Mucosa of descending colon (tissue), 3 donors: ENCODE measurements around the gene OPCML. TPM values are rescaled to one million over a fixed set of nuclear protein-coding genes. Genes with fewer than 3 reads are reported as not detected.

ENCODE experiments used
- ATAC-seq: fragments of 200-7000 bp; cut with Tn5 transposase; one replicate; pipeline ENCODE4 v1.9.1; 2020; ENCODE audit warnings: mild to moderate bottlenecking, moderate library complexity
- DNase-seq, 3 donors: peaks; one replicate each; pipeline ENCODE4 v3.0.0-alpha.2; 2020
- H3K36me3 ChIP-seq: fragments of 200-600 bp; one replicate; pipeline ENCODE4 v1.8.0; 2021; ENCODE audit warnings: low read depth, mild to moderate bottlenecking
- H3K4me1 ChIP-seq: fragments of 200-600 bp; one replicate; pipeline ENCODE4 v1.8.0; 2021; ENCODE audit warnings: low read depth, mild to moderate bottlenecking
- H3K4me3 ChIP-seq: fragments of 200-600 bp; one replicate; pipeline ENCODE4 v1.8.0; 2021; ENCODE audit warnings: mild to moderate bottlenecking
- H3K9me3 ChIP-seq: fragments of 200-600 bp; one replicate; pipeline ENCODE4 v1.8.0; 2021; ENCODE audit warnings: mild to moderate bottlenecking
- CTCF ChIP-seq: fragments of 200-600 bp; IDR thresholded peaks from one replicate; pipeline ENCODE4 v1.8.0; 2022; ENCODE audit warnings: antibody characterized with exemption, mild to moderate bottlenecking
- intact Hi-C, 2 donors: fragments of 100-400 bp; cut with DNase I in 1 of 2; cut with micrococcal nuclease in 1 of 2; formaldehyde crosslinking; loops; one replicate each; pipeline versions ENCODE4 v1.11.0 to v1.11.1; 2022; cut with DNase I, micrococcal nuclease
- total RNA-seq, 3 donors: library from RNA; stranded (reverse); fragmentation: NEBNext Ultra II Directional in 2 of 3; extraction: Animal tissue kit (Norgen Biotek cat#: 25700) in 2 of 3; gene quantifications; one replicate each; pipeline versions ENCODE4 v1.2.1 to v1.2.4, GENCODE V29; 2021 to 2023
- donor health status: DM: no; HTN: no; CAD: no; lungs with moderate emphysema.
- donor health status: DM: no; HTN: no; CAD: no.
- donor health status: DM: no; HTN: yes; CAD: no.

The OPCML gene
- total RNA-seq, 3 donors from 2014 or later, result 0.10 to 0.47 TPM; not detected in 1

- no peak for ATAC-seq
Measured at GRCh38 chr11:133058501-133058900, 473.8 kb downstream of the OPCML start.

GRCh38 chr11:133053124-133053776 lies 479.1 kb downstream of the OPCML start:
- Histone ChIP-seq H3K4me1 (no peaks in the 10 kb centered on the region), H3K4me3 (no peak overlapping the region), H3K9me3 (no peaks in the 10 kb centered on the region), H3K36me3 (no peaks in the 10 kb centered on the region)
- ATAC-seq (no peak), DNase-seq (no peak)
- intact Hi-C loops, result loop anchor here in 1 of 2 donors (5.0 kb wide), 1 partner anchor 139 kb away; no protein-coding TSS in a partner anchor
- no peak for TF ChIP-seq CTCF

More at GRCh38 chr11:133058501-133058900, 473.8 kb downstream of the OPCML start:
- no peaks in the 10 kb centered on the region for H3K4me1 ChIP-seq
- no peaks in the 10 kb centered on the region for H3K36me3 ChIP-seq
- TF ChIP-seq CTCF, result no peak
- no peak for DNase-seq
- no peak overlapping the region for H3K4me3 ChIP-seq
- no peaks in the 10 kb centered on the region for H3K9me3 ChIP-seq
- intact Hi-C loops, result no loop called here

GRCh38 chr11:133052537-133052936 lies 479.8 kb downstream of the OPCML start:
- DNase-seq (no peak), ATAC-seq (no peak)
- intact Hi-C loops, result loop anchor here in 1 of 2 donors (5.0 kb wide), 1 partner anchor 140 kb away; no protein-coding TSS in a partner anchor
- TF ChIP-seq CTCF, result no peak
- no peaks in the 10 kb centered on the region for H3K9me3 ChIP-seq
- no peak overlapping the region for H3K4me3 ChIP-seq
- no peaks in the 10 kb centered on the region for H3K4me1 ChIP-seq
- H3K36me3 ChIP-seq, result no peaks in the 10 kb centered on the region

GRCh38 chr11:133049244-133050019 lies 482.9 kb downstream of the OPCML start:
- intact Hi-C loops, result loop anchor here in 1 of 2 donors (5.0 kb wide), 1 partner anchor 143 kb away; no protein-coding TSS in a partner anchor
- H3K4me1 ChIP-seq, result no peaks in the 10 kb centered on the region
- H3K36me3 ChIP-seq, result no peaks in the 10 kb centered on the region
- no peak overlapping the region for H3K4me3 ChIP-seq
- no peak for TF ChIP-seq CTCF
- DNase-seq, result no peak
- H3K9me3 ChIP-seq, result no peaks in the 10 kb centered on the region
- no peak for ATAC-seq

GRCh38 chr11:133048270-133048669 lies 484.0 kb downstream of the OPCML start:
- intact Hi-C loops, result no loop called here

More at GRCh38 chr11:133048270-133048669, 484.0 kb downstream of the OPCML start:
- H3K4me3 ChIP-seq, result no peak overlapping the region
- no peaks in the 10 kb centered on the region for H3K9me3 ChIP-seq
- no peak for TF ChIP-seq CTCF
- H3K4me1 ChIP-seq, result no peaks in the 10 kb centered on the region
- no peak for DNase-seq
- H3K36me3 ChIP-seq, result no peaks in the 10 kb centered on the region
- ATAC-seq, result no peak
